HG02938 (cell line): ENCODE results near the gene BTBD16.

ENCODE experiments used
- ATAC-seq: cut with Tn5 transposase; IDR thresholded peaks from one replicate; pipeline ENCODE4 v1.9.1; 2021; ENCODE audit warnings: mild to moderate bottlenecking, moderate library complexity; ENCODE audit not compliant: unreplicated experiment

Gene BTBD16

GRCh38 chr10:122271076-122271475 lies at the start of gene BTBD16:
Gene BTBD16, plus strand, starts transcription at chr10:122271296. Its CDS starts 3,786 bp downstream, at chr10:122275082.
- no peak for ATAC-seq

- no peak for ATAC-seq
These were observed 49.1 kb upstream of the BTBD16 start for GRCh38 chr10:122221958-122222357.

- no peak for ATAC-seq
These were observed 48.5 kb upstream of the BTBD16 start for GRCh38 chr10:122222638-122223037.

- ATAC-seq, result no peak
These were observed 46.9 kb upstream of the BTBD16 start for GRCh38 chr10:122224159-122224558.

- no peak for ATAC-seq
These were observed 45.8 kb upstream of the BTBD16 start for GRCh38 chr10:122225330-122225729.

- ATAC-seq, result no peak
These were observed 43.3 kb upstream of the BTBD16 start for GRCh38 chr10:122227754-122228153.

GRCh38 chr10:122229666-122230065 lies 41.4 kb upstream of the BTBD16 start:
- ATAC-seq, result no peak

- ATAC-seq, result no peak
These were observed 40.9 kb upstream of the BTBD16 start for GRCh38 chr10:122230222-122230621.

GRCh38 chr10:122232769-122233168 lies 38.3 kb upstream of the BTBD16 start:
- no peak for ATAC-seq

GRCh38 chr10:122233857-122234348 lies 37.2 kb upstream of the BTBD16 start:
- no peak for ATAC-seq

GRCh38 chr10:122234416-122234815 lies 36.7 kb upstream of the BTBD16 start:
- ATAC-seq, result no peak

- ATAC-seq, result no peak
These were observed 34.3 kb upstream of the BTBD16 start for GRCh38 chr10:122236690-122237306.

- ATAC-seq, result no peak
These were observed 33.6 kb upstream of the BTBD16 start for GRCh38 chr10:122237331-122237990.

GRCh38 chr10:122239578-122240257 lies 31.4 kb upstream of the BTBD16 start:
- no peak for ATAC-seq

GRCh38 chr10:122240401-122240800 lies 30.7 kb upstream of the BTBD16 start:
- ATAC-seq, result no peak

GRCh38 chr10:122241836-122242235 lies 29.3 kb upstream of the BTBD16 start:
- ATAC-seq, result no peak

- no peak for ATAC-seq
These were observed 27.5 kb upstream of the BTBD16 start for GRCh38 chr10:122243550-122243949.

GRCh38 chr10:122244001-122244975 lies 26.8 kb upstream of the BTBD16 start:
- ATAC-seq, result no peak

- no peak for ATAC-seq
These were observed 26.0 kb upstream of the BTBD16 start for GRCh38 chr10:122245136-122245535.

GRCh38 chr10:122245897-122246296 lies 25.2 kb upstream of the BTBD16 start:
- no peak for ATAC-seq
